NCI-H2171 (cell line): ENCODE measurements around the gene STARD7.
"Not testable (repeated sequence)": the region's sequence is repeated elsewhere in the genome, so short reads cannot be mapped to it uniquely, and the experiment has no call there.

ENCODE experiments used
- DNase-seq: peaks from one replicate; lab custom pipeline; 2025; lab: John Stamatoyannopoulos, UW

The STARD7 gene

DNA sequence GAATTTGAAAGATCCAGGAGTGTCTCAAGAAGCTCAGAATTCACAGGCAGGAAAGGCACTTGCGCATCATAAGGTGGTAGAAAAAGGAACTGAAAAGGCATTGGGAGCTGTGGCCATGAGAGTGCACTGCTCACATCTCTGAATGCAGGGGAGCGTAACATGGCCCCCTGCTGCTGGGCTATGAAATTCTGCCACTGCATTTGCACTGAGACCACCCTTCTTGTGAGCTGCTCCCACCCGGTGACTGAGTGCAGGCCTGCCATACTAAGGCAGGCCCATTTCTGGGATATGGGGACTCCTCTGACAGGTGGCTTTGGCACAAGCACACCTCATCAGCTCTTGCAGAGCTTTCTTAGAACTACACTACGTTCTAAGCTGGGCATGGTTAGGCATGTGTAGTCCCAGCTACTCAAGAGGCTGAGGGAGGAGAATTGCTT, 25.3 kb upstream of the STARD7 start:
- DNase-seq = no peak

DNA sequence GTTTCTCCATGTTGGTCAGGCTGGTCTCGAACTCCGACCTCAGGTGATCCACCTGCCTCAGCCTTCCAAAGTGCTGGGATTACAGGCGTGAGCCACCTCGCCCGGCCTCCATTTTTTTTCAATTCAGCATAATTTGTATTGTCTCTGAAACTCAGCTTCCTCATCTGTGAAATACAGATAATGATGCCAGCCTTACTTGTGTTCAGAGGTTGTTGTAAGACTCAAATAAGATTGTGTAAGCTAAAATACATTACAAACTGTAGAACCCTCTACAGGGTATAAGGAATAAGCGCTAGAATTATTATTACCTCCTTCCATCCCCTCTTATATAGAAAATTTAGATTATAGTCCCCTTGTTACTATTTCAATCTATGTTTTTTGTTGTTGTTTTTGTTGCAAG, 24.8 kb upstream of the STARD7 start:
- no peak for DNase-seq

DNA sequence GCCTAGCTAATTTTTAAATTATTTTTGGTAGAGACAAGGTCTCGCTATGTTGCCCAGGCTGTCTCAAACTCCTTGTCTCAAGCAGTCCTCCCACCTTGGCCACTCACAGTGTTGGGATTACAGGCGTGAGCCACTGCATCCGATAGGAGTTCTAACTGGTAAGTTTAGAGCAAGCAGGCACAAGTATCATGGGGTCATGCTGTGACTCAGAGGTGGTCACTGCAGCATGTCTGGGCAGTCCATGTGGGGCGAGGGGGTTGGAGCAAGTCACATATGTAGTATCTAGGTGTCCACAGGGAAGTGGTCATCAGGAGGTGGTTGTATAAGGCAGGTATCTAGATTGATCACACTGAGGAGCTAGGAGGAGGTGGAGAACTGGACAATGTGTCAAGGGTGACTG, 22.7 kb upstream of the STARD7 start:
- DNase-seq = no peak

DNA sequence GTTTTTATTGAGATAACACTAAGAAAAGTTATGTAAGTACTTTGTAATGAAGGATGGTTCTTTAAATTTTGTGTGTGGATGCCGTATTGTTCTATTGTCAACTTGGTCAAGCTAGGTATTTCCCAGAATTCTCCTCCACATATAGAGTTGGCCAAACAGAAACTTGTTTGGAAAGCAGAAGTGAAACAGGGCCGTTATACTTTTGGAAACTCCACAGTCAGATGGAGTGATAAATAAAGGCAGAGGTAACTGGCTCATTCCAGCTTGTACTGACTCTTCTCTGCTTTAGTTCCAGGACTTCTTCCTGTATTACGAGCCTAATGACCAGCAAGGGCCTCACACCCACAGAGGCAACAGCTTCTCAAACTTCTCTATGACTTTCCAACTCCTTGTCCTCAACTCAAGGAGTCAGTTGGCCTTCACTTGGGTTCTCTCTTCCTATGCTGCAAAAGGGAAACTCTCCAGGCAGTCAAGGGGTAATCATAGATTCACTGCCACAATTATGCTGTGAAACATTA, 16.4 kb upstream of the STARD7 start:
- no peak for DNase-seq

DNA sequence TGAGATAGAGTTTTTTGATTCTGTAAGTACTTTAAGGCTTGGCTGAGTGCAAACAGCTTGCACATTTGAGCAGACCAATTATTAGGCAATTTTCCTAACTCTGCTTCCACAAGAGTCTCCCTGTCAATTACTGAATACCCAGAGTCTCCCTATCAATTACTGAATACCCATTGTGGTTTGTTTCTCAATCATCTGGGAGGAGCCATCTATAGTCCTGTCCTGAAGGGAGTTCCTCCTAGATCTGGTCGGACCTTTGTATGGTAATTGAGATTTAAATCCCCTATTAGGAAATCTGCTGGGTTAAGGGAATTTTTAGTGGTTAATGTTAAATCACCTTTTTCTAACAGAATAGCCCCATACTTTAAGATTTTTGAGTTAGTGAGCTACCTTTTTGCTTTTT, 12.5 kb upstream of the STARD7 start:
- DNase-seq = not testable (repeated sequence)

DNA sequence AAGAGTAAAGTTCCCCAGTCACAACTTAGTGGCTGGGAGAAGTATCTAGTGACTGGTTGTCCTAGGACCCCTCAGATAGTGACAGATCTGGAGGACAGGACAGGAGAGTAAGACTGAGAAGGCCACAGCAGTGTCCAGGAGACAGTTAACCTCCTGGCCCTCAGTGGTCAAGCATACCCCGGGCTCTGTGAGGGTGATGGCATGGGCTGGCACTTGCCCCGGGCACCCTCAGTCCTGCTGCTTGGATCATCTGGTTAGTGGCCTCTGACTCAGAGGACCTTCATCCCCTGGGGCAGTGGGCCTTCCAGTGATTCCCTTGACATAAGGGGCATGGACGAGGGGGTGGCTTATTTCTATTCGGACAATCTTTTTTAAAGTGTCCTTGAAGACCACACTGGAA, 11.3 kb upstream of the STARD7 start:
- not testable (repeated sequence) for DNase-seq

DNA sequence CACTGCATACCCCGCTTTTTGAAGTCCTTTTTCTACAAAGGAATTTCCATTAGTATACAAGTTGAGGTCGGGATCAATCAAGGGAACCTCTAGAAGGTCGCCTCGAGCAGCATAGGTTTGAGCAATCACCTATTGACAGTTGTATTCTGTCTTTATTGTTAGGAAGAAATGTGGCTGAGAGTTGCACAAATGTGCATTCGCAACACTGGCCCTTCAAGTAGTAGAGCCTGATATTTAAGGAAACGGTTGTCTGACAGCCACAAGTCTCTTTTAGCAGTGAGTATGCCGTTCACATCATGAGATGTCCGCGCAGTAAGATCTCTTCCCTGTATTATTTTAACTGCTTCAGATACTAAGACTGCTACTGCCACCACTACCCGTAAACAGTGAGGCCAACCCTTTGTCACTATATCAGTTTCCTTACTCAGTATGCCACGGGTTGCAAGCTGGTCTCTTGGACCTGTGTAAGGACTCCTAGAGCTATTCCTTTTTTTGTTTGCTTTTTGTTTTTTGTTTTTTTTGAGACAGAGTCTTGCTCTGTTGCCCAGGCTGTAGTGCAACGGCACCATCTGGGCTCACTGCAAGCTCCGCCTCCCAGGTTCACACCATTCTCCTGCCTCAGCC, 10.0 kb upstream of the STARD7 start:
- no peak for DNase-seq

DNA sequence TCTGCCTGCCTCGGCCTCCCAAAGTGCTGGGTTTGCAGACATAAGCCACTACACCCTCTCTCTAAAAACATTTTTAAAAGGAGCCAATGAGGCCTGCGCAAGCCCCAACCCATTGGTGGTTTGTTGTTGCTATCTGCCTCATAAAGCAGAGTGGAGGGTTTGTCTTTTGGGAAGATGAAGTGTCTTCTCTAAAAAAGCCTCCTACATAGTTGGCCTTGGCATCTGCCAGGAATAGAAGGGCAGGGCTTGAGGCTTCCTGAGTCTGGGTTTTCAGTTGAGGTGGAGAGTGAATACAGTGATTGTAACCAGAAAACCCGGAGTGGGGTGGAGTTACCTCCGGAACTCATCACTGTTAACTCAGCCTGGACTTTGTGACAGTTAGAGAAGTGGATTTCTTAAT, 5.9 kb upstream of the STARD7 start:
- DNase-seq = no peak

DNA sequence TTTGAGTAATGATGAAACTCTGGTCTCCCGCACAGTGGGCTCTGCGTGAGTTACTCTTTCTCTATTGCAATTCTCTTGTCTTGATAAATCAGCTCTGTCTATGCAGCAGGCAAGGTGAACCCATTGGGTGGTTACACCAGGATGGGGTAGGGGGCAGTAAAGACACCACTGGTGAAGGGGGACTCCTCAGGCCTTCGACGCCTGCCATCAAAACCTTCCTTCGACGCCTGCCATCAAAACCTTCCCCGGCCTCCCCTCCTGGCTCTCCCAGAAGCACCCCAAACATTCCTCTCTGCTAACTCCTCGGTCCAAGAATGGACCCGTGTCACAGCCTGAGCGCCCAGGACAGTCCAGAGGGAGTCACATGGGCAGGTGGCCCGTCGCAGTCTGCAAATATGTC, 4.8 kb upstream of the STARD7 start:
- DNase-seq = no peak

DNA sequence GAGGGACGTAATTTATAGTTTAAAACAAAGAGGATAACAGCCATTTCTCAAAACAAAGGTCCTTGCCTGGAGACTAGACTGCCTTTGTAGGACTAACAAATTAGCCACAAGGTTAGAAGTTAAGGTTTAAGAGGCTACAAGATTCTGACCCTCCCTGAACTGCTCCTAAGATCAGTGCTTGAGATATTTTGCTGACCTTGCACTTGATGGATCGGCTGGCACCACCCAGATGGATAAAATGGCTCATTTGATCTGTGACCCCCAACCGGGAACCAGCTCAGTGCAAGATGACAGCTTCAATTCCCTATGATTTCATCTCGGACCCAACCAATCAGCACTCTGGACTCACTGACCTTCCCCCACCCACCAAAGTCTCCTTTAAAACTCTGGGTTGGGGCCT, 3.7 kb upstream of the STARD7 start:
- DNase-seq = no peak

DNA sequence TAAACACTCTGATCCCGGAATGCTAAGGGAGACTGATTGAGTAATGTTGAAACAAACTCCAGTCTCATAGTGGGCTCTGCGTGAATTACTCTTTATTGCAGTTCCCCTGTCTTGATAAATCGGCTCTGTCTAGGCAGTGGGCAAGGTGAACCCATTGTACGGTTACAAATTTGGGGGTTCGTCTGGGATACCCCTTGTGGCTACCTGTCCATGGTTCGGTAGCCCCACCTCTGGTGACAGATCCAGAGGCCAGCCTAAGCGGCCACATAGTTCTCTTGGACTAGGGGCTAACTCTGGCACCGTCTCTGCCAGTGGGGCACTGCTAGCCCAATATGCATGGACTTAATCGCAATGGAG, 1.1 kb upstream of the STARD7 start:
- DNase-seq = no peak

DNA sequence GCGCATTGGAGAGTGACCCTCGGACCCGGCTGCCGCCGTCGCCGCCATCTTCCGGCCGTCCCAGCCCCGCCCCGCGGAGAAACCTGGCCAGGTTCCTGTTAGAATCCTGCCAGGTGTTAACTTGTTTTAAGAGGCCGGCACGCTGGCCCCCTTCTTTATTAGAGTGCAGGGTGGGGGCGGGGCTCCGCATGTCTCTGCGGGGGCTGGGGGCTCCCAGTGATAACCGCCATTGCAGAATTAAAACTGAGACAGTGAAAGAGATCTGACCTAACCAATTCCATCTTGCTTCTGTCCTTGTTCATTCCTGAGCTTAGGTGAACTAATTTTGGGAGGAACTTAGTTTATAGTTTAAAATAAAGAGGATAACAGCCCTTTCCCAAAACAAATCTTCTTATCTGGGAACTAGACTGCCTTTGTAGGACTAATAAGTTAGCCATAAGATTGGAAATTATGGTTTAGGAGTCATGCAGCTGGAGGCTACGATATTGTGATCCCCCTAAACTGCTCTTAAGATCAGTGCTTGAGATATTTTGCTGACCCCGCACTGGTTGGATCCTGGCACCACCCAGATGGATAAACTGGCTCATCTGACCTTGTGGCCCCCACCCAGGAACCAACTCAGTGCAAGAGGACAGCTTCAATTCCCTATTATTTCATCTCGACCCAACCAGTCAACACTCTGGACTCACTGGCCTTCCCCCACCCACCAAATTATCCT, 543 bp upstream of the STARD7 start:
- DNase-seq = no peak

DNA sequence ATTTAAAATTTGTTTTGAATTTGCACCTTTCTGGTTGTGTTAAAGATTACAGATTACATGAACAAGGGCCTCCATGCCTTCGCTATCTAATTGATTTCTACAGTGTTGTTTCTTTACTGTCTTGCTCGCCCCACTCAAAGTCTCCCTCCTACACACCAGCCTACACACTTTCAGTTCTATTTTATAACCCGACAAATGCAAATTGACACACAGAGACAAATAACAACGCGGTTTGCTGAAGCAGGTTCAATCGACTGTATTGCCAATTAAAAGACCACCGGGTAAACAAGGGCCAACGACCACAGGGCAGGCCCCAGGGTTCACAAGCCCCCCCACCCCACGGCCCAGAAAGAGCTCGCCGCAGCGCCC, 869 bp downstream of the STARD7 start:
- DNase-seq = no peak

DNA sequence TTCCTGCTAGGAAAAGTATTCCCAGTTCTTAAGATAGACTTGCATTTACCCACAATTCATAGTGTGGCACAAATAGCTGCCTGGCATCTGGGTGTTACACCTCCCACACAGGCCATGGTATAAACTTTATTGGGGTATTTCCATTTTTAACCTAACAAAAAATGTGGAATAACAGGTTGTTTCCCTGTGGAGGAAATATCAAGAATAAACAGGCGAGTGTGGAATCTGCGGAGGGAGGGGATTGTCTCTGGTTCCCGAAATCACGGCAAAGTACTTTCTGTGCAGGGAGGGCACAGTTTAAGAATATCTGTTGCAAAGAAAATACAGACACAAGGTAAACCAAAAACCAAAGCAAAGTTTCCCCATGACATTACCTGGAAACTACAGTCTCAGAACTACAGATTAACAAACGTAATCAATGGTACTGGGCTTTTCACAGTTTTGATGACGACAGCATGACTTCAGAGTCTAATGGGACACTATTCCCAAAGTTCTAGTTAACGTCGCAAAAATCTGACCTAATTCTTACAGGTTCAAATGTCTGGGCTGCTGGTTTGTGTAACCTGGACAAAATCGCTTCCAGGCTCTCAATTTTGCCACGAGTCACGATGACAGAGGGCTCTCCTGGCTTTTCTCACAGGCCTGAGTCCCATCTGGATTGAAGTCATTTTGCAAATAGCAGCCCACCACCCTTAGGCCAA, 1.4 kb downstream of the STARD7 start:
- no peak for DNase-seq

DNA sequence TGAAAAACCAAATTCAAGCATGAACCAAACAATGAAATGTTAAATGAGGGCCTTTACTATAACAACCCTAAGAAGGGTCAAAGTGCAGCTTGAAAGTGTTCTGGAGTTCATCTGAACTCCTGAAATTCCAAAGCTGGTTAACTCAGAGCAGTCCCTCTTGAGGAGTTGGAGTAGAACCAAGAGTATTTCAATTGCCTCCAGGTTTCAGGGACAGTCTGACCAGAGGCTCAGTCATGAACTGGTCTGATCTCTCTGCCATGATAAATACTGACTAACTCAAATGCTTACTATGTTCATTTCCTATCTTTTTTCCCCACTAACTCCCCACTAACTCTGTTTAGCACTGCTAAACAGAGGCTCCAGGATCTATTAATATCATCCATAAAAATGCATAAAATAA, 2.7 kb downstream of the STARD7 start:
- no peak for DNase-seq

DNA sequence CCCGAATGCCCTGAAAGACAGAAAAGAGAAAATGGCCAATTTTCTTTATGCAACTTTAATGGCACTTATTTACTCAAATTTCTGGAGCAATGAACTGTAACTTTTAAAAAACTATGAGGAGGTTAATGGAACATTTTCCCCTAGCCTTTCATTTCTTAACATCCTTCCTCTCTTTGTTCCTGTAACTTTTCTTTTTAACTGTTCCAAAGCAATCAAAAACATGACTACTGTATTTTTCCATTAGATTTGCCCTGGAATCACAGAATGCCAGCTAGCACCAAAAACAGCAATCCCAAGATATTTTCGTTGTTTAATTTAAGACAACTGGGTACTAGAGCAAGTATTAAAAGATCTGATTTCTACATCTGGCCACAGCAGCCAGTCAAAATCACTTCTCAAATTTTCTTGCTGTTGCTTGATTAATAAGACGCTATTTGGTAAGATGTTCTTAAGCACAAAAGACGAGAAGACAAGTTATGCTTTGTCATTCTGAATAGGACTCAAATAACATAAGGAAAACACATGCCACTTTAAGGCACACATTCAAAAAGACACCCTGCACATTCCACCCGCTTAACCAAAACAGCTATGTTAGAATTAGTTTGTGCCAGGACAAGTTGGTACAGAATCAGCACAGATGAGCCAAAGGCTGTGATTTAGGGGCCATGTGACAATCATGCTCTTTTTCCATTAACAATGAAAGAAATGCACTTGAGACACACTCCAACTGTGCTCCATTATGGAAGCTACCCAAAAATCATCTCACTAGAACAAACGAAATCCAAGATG, 3.6 kb downstream of the STARD7 start:
- DNase-seq = no peak

DNA sequence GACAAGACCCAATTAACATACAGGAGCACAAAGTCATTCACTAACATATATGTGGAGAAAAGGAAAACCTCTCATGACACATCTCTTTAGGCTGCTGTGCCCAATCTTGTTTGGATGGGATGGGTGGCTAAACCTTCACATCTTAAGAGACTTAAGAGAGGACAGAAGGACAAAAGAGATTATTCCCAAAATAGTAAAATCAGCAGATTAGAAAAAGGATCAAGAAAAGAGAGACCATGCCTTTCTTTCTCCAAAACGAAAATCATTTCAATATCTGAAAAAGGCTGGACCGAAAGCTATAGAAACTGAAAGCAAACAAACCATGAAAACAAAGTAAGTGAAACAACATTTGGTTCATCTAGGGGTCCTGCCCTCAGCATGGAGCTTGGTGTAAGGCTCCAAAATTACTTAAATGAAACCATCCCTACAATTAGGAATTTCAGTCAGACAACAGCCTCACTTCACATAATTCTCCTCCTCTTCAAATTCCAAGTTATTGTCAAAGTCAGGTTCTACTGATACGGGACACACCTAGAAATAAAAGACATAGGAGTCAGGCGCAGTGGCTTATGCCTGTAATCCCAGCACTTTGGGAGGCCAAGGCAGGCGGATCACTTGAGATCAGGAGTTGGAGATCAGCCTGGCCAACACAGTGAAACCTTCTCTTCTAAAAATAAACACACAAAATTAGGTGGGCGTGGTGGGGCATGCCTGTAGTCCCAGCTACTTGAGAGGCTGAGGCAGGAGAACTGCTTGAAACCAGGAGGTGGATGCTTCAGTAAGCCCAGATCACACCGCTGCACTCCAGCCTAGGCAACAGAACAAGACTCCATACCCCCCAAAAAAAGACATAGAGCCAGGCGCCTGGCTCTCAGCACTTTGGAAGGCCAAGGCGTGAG, 5.2 kb downstream of the STARD7 start:
- DNase-seq = no peak

DNA sequence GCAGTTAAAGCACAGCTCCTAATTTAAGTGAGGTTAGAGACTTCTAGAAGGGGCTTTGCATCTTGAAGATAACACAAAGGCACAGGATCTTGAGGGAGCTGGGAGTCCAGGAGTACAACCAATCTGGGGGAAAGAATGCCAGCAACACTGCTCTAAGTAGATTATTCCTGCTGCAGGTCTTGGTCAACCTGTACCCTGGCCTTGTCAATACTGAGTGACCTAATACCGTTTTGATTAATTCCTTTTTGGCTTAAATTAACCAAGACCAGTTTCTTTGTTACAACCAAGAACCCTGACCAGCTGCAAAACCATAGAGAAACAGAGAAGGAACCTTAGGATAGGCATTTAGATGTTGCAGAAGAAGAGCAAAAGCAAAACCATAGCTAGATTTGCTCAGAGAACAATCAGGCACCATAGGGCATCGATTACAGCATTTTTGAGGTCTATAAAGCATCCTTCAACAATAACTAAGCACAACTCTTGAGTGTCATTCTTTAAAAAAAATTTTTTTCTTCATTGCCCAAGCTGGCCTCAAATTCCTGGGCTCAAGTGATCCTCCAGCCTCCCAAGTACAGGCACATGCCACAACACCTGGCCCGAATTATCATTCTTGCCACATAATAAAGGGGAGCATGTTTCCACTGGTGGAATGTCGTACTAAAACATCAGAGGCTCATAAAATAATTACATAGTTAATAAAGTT, 6.3 kb downstream of the STARD7 start:
- DNase-seq = no peak

DNA sequence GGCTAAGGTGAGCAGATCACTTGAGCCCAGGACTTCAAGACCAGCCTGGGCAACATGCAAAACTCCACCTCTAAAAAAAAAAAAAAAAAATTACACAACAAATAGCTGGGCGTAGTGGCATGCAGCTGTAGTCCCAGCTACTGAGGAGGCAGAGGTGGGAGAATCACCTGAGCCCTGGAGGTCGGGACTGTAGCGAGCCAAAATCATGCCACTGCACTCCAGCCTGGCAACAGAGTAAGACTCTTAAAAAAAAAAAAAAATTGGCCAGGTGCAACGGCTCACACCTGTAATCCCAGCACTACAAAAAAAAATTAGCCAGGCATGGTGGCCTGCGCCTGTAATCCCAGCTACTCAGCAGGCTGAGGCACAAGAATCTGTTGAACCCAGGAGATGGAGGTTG, 7.3 kb downstream of the STARD7 start:
- DNase-seq = no peak

DNA sequence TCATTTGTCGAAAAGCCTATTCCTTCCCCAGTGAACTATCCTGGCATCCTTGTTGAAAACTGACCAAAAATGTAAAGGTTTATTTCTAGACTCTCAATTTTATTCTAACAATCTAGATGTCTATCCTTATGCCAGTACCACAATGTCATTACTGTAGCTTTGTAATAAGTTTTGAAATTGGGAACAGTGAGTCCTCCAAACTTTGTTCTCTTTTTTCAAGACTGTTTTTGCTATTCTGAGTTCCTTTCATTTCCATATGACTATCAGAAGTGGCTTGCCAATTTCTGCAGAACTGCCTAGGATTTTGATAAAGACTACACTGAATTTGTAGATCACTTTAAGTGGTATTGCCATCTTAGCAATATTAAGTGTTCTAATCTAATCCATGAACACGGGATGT, 9.7 kb downstream of the STARD7 start:
- no peak for DNase-seq
